HepG2 (cell line): Measurements from ENCODE around the gene MEX3C. TPM values are rescaled to one million over a fixed set of nuclear protein-coding genes. Genes with fewer than 3 reads are reported as not detected.

Experiments used
- ATAC-seq: fragments of 200-7000 bp; cut with Tn5 transposase; 3 replicates; pipeline ENCODE4 v1.9.1; 2020; ENCODE audit warnings: mild to moderate bottlenecking, moderate library complexity
- BruUV-seq: library from RNA; stranded (reverse); fragments of 400-500 nt; replicated peaks from 2 replicates; lab custom pipeline; 2021; lab: Mats Ljungman, UMichigan
- CTCF ChIA-PET: fragments of 300-600 bp; formaldehyde crosslinking; extraction: SDS; loops from one replicate; lab custom pipeline; 2021; ENCODE audit warnings: low total read pairs, inconsistent platforms, low intra/inter-chr PET ratio; lab: Yijun Ruan, JAX
- POLR2A ChIA-PET: fragments of 350-600 bp; sonication (Branson Sonifier 250); formaldehyde crosslinking; loops from one replicate; lab custom pipeline; 2020; ENCODE audit warnings: antibody characterized with exemption, inconsistent platforms; lab: Yijun Ruan, JAX
- DNase-seq: peaks from one replicate; pipeline ENCODE4 v3.0.0-alpha.2; 2015; ENCODE audit warnings: low spot score
- FAIRE-seq: peaks from 3 replicates; lab custom pipeline; 2011; peaks lifted over from hg19 to GRCh38; lab: Jason Lieb, UNC
- H2AFZ ChIP-seq: one replicate; pipeline ENCODE4 v1.6.1; 2011; ENCODE audit warnings: low read length, inconsistent platforms
- H3K27ac ChIP-seq: fragments of 300-600 bp; 3 replicates; pipeline ENCODE4 v1.8.0; 2011; ENCODE audit warnings: mixed run types, mild to moderate bottlenecking, mixed read lengths, low read length, inconsistent platforms; ENCODE audit not compliant: insufficient read depth; ENCODE audit errors: extremely low read length
- H3K27me3 ChIP-seq, 2 experiments: fragments of 200-600 bp in 1 of 2; 2 replicates in 1 of 2; 3 replicates in 1 of 2; pipeline versions ENCODE4 v1.6.0 to v1.8.0; 2011; ENCODE audit warnings: low read length in 2 of 2, mild to moderate bottlenecking in 2 of 2, moderate library complexity in 2 of 2, inconsistent platforms in 1 of 2; ENCODE audit not compliant: insufficient read depth in 2 of 2, control insufficient read depth in 1 of 2
- H3K36me3 ChIP-seq, 2 experiments: fragments of 200-600 bp in 1 of 2; replicated peaks in 1 of 2; 2 replicates in 1 of 2; 3 replicates in 1 of 2; pipeline versions ENCODE4 v1.5.1 to v1.8.0; 2011; ENCODE audit warnings: low read length in 2 of 2, inconsistent platforms in 1 of 2; ENCODE audit not compliant: insufficient read depth in 2 of 2, control insufficient read depth in 1 of 2
- H3K4me1 ChIP-seq: 2 replicates; pipeline ENCODE4 v1.5.1; 2012; ENCODE audit warnings: low read length, inconsistent platforms; ENCODE audit not compliant: insufficient read depth
- H3K4me2 ChIP-seq: 2 replicates; pipeline ENCODE4 v1.6.0; 2011; ENCODE audit warnings: low read depth, low read length, inconsistent platforms
- H3K4me3 ChIP-seq, 3 experiments: fragments of 200-600 bp in 1 of 3; sonication (generic), shearing (Covaris generic) in 1 of 3; replicated peaks in 1 of 3; 2 replicates each; pipeline ENCODE4 v1.5.1; 2011 to 2016; ENCODE audit warnings: low read length in 3 of 3, inconsistent platforms in 2 of 3, low read depth in 2 of 3, mild to moderate bottlenecking in 2 of 3, control low read depth in 1 of 3, mixed read lengths in 1 of 3; ENCODE audit not compliant: insufficient read depth in 1 of 3
- H3K79me2 ChIP-seq: one replicate; pipeline ENCODE4 v1.6.1; 2011; ENCODE audit warnings: low read length, inconsistent platforms; ENCODE audit not compliant: insufficient read depth
- H3K9ac ChIP-seq: 2 replicates; pipeline ENCODE4 v1.6.0; 2011; ENCODE audit warnings: mild to moderate bottlenecking, low read depth, low read length, inconsistent platforms; ENCODE audit not compliant: insufficient read depth
- H3K9me3 ChIP-seq: 2 replicates; pipeline ENCODE4 v1.5.1; 2012; ENCODE audit warnings: mild to moderate bottlenecking, low read length
- H4K20me1 ChIP-seq: 2 replicates; pipeline ENCODE4 v1.6.0; 2011; ENCODE audit warnings: inconsistent platforms, mild to moderate bottlenecking, low read length, moderate library complexity; ENCODE audit not compliant: insufficient read depth
- SKI ChIP-seq: fragments of 450-650 bp; IDR thresholded peaks from one replicate; pipeline ENCODE4 v1.6.1; 2018; ENCODE audit warnings: mild to moderate bottlenecking; ENCODE audit not compliant: partially characterized antibody
- SMAD1 ChIP-seq: sonication (generic); formaldehyde crosslinking; IDR thresholded peaks from 2 replicates; pipeline ENCODE4 v1.4.0; 2020; ENCODE audit warnings: missing genetic modification reagents, low read depth, mild to moderate bottlenecking, borderline replicate concordance
- ZNF331 ChIP-seq: sonication (generic); formaldehyde crosslinking; IDR thresholded peaks from 2 replicates; pipeline ENCODE4 v1.4.0; 2020; ENCODE audit warnings: missing genetic modification reagents
- ZNF550 ChIP-seq: sonication (generic); formaldehyde crosslinking; IDR thresholded peaks from 2 replicates; pipeline ENCODE4 v1.4.0; 2020; ENCODE audit warnings: mild to moderate bottlenecking, missing genetic modification reagents, borderline replicate concordance
- ZNF709 ChIP-seq: sonication (generic); formaldehyde crosslinking; IDR thresholded peaks from 2 replicates; pipeline ENCODE4 v1.5.0; 2020; ENCODE audit warnings: mild to moderate bottlenecking, missing genetic modification reagents
- ZNF737 ChIP-seq: sonication (generic); formaldehyde crosslinking; IDR thresholded peaks from 2 replicates; pipeline ENCODE4 v1.5.0; 2020; ENCODE audit warnings: missing genetic modification reagents, mild to moderate bottlenecking, borderline replicate concordance
- ZNF883 ChIP-seq: sonication (generic); formaldehyde crosslinking; IDR thresholded peaks from 2 replicates; pipeline ENCODE4 v1.5.1; 2020; ENCODE audit warnings: mild to moderate bottlenecking, missing genetic modification reagents; ENCODE audit errors: not compliant biosample characterization
- whole genome bisulfite sequencing: methylation state at CpG from one replicate; pipeline ENCODE4 v1.1.6; 2017; ENCODE audit warnings: low lambda C conversion rate; 5-methylcytosine and 5-hydroxymethylcytosine counted together
- in situ Hi-C: cut with HindIII; loops from 2 replicates; pipeline ENCODE4 v1.10.0; 2017; ENCODE audit warnings: low pct_unique_long_range_greater_than_20kb; ENCODE audit not compliant: extremely low pct_ligation_motif_present
- intact Hi-C: fragments of 100-400 bp; cut with micrococcal nuclease; formaldehyde crosslinking; loops from one replicate; pipeline ENCODE4 v1.10.0; 2022; ENCODE audit not compliant: unreplicated experiment
- polyA plus RNA-seq, 8 experiments: library from polyadenylated mRNA; depleted of rRNA in 3 of 8; stranded (reverse) in 7 of 8; unstranded in 1 of 8; fragments of >200 nt; fragmentation: Illumina TruSeq in 4 of 8; extraction: Trizol in 4 of 8; gene quantifications; 2 replicates each; pipeline versions ENCODE4 v1.2.1 to v1.2.3, GENCODE V29; 2011 to 2016; ENCODE audit warnings: low read depth in 4 of 8, missing spikeins in 1 of 8, mixed read lengths in 1 of 8; ENCODE audit not compliant: insufficient read depth in 1 of 8
- total RNA-seq, 5 experiments: library from RNA; depleted of rRNA; stranded (reverse); fragments of >200 nt; fragmentation: Illumina TruSeq; extraction: Trizol; gene quantifications; 2 replicates each; pipeline ENCODE4 v1.2.3, GENCODE V29; 2016; ENCODE audit warnings: low read depth in 1 of 5
- TF ChIP-seq, protein P1 (sequence below): sonication (generic); formaldehyde crosslinking; IDR thresholded peaks from 2 replicates; pipeline ENCODE4 v1.4.0; 2020; ENCODE audit warnings: missing genetic modification reagents, borderline replicate concordance

MEX3C gene
- total and polyA plus RNA-seq, 2 of the 13 experiments (the other 11 are each of a cell fraction or from before 2014, with no cell fraction given): 34.8 to 36.4 TPM

DNA sequence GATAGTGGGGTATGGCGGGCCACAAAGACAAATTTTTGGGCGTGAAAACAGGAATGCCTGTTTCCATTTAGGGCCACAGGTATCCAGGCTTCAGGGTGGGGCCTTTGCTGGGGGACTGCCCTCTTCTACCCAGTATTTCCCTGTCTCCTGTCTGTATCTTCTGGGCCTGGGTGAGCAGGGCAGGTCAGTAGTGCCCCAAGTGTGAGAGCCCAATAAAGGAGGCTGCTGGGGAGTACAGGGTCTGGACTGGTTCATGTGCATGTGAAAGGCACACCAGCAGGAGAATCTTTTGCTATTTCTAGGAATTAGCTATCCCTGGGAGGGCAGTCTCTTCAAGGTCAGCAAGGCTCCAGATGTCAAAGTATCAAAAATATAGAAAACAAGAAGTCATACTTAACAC, 71.5 kb downstream of the MEX3C start:
- Histone ChIP-seq H3K9ac (no peak overlapping the region), H2AFZ (no peak overlapping the region), H3K9me3 (no peaks in the 10 kb centered on the region), H3K4me3 (no peak overlapping the region), H3K79me2 (no peaks in the 10 kb centered on the region), H3K4me2 (no peak overlapping the region), H3K27me3 (peaks cover 0 to 5% of the 10 kb centered on the region in 2 experiments; a peak in 3 of 5 replicates), H4K20me1 (no peaks in the 10 kb centered on the region), H3K27ac (no peak overlapping the region), H3K36me3 (no peaks in the 10 kb centered on the region), H3K4me1 (no peaks in the 10 kb centered on the region)
- no peak for FAIRE-seq
- TF ChIP-seq SMAD1 (CRISPR knock-in tag) (no peak), ZNF709 (CRISPR knock-in tag) (no peak), ZNF737 (CRISPR knock-in tag) (no peak), SKI (no peak), ZNF331 (CRISPR knock-in tag) (no peak), ZNF883 (CRISPR knock-in tag) (no peak), ZNF550 (CRISPR knock-in tag) (no peak)
- TF ChIP-seq, protein P1, sequence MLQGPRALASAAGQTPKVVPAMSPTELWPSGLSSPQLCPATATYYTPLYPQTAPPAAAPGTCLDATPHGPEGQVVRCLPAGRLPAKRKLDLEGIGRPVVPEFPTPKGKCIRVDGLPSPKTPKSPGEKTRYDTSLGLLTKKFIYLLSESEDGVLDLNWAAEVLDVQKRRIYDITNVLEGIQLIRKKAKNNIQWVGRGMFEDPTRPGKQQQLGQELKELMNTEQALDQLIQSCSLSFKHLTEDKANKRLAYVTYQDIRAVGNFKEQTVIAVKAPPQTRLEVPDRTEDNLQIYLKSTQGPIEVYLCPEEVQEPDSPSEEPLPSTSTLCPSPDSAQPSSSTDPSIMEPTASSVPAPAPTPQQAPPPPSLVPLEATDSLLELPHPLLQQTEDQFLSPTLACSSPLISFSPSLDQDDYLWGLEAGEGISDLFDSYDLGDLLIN (CRISPR knock-in tag): no peak
- intact Hi-C loops (no loop called here), in situ Hi-C loops (no loop called here)
- POLR2A ChIA-PET: no interaction called here
- DNase-seq: no peak
- 33% methylated on average over 2 of the region's 2 CpGs for WGBS
- ATAC-seq: no peak
- no TSS peak for BruUV-seq
- CTCF ChIA-PET: no interaction called here

Other genes starting within 250 kb of the MEX3C start
- 3.6 TPM in 2 replicates for gene ELAC1, start 229.6 kb downstream of the MEX3C start, total RNA-seq (2016; rRNA removed; fragmentation: Illumina TruSeq; extraction: Trizol)
- gene ELAC1, start 229.6 kb downstream of the MEX3C start, polyA plus RNA-seq (2011; rRNA removed): 1.3 and 1.9 TPM in 2 replicates
- 72.0 and 99.1 TPM in 2 replicates for gene SMAD4, start 167.5 kb downstream of the MEX3C start, total RNA-seq (2016; rRNA removed; fragmentation: Illumina TruSeq; extraction: Trizol)
- 53.8 and 70.2 TPM in 2 replicates for gene SMAD4, start 167.5 kb downstream of the MEX3C start, polyA plus RNA-seq (2011; rRNA removed)